ENCODE results near the gene HOXB2.

Gene HOXB2

GRCh38 chr17:48587276-48588073, 42.6 kb upstream of the HOXB2 start (continued):
- no peak for TF ChIP-seq OSR2 (tag by site-specific recombination; IDR thresholded peaks at IDR 0.05)
- no peak for TF ChIP-seq ZNF530 (tag by site-specific recombination; IDR thresholded peaks at IDR 0.05; ENCODE audit: low read depth)
- TF ChIP-seq ZBTB10 (tag by site-specific recombination; IDR thresholded peaks at IDR 0.05): no peak
- TF ChIP-seq ZNF624 (tag by site-specific recombination; IDR thresholded peaks at IDR 0.05): no peak
- TF ChIP-seq YY1 (tag by site-specific recombination; IDR thresholded peaks at IDR 0.05): no peak
- TF ChIP-seq ZNF473 (tag by site-specific recombination; IDR thresholded peaks at IDR 0.05): no peak
- TF ChIP-seq TSHZ1 (tag by site-specific recombination; IDR thresholded peaks at IDR 0.05; ENCODE audit: borderline replicate concordance): 0 out of 2 replicates have a peak, but pooled peaks have one; percentile 45
- TF ChIP-seq MZF1 (tag by site-specific recombination; IDR thresholded peaks at IDR 0.05; ENCODE audit: borderline replicate concordance): no peak
- TF ChIP-seq ZNF776 (tag by site-specific recombination; IDR thresholded peaks at IDR 0.05; ENCODE audit: borderline replicate concordance): no peak
- TF ChIP-seq ZNF585B (tag by site-specific recombination; IDR thresholded peaks at IDR 0.05): no peak
- no peak for TF ChIP-seq ZBTB1 (tag by site-specific recombination; IDR thresholded peaks at IDR 0.05)
- peak; percentile 39; the same call in 1 of the 2 replicates for TF ChIP-seq ZNF76 (tag by site-specific recombination; IDR thresholded peaks at IDR 0.05; ENCODE audit: borderline replicate concordance, low read depth)
- peak; percentile 51; the same call in 1 of the 2 replicates for TF ChIP-seq ZNF398 (tag by site-specific recombination; IDR thresholded peaks at IDR 0.05)
- TF ChIP-seq ZFP37 (tag by site-specific recombination; IDR thresholded peaks at IDR 0.05): no peak
- peak; percentile 51 for TF ChIP-seq ZFHX2 (tag by site-specific recombination; conservative IDR thresholded peaks at IDR 0.05)
- no peak for TF ChIP-seq ZNF112 (tag by site-specific recombination; IDR thresholded peaks at IDR 0.05)
- no peak for TF ChIP-seq ZNF174 (tag by site-specific recombination; IDR thresholded peaks at IDR 0.05)
- TF ChIP-seq ZNF121 (tag by site-specific recombination; IDR thresholded peaks at IDR 0.05): no peak
- TF ChIP-seq ZNF600 (tag by site-specific recombination; IDR thresholded peaks at IDR 0.05): peak; percentile 75; the same call in 1 of the 2 replicates
- no peak for TF ChIP-seq SCRT2 (tag by site-specific recombination; IDR thresholded peaks at IDR 0.05)
- peak; percentile 97 for TF ChIP-seq PRDM1 (tag by site-specific recombination; IDR thresholded peaks at IDR 0.05)
- TF ChIP-seq ZNF513 (tag by site-specific recombination; IDR thresholded peaks at IDR 0.05): peak; percentile 67
- TF ChIP-seq ZNF350 (tag by site-specific recombination; IDR thresholded peaks at IDR 0.05): no peak
- TF ChIP-seq ZNF223 (tag by site-specific recombination; IDR thresholded peaks at IDR 0.05): no peak
- no peak for TF ChIP-seq ZNF707 (tag by site-specific recombination; IDR thresholded peaks at IDR 0.05)
- no peak for TF ChIP-seq ZNF837 (tag by site-specific recombination; IDR thresholded peaks at IDR 0.05)
- peak; percentile 63; the same call in 1 of the 2 replicates for TF ChIP-seq KLF16 (tag by site-specific recombination; IDR thresholded peaks at IDR 0.05)
- no peak for TF ChIP-seq KLF1 (tag by site-specific recombination; IDR thresholded peaks at IDR 0.05)
- no peak for TF ChIP-seq ZNF148 (tag by site-specific recombination; IDR thresholded peaks at IDR 0.05; ENCODE audit: borderline replicate concordance)
